Skeletal muscle cell (primary cell): ENCODE data around the gene CPSF4L.
A peak's percentile ranks its signal among the peaks of the same experiment; 100 is the strongest.

ENCODE experiments used
- DNase-seq: peaks from one replicate; pipeline ENCODE4 v3.0.0-alpha.2; 2010; ENCODE audit warnings: low read depth
- H3K4me3 ChIP-seq: 2 replicates; pipeline ENCODE4 v1.5.1; 2011; ENCODE audit warnings: low read depth, mild to moderate bottlenecking, control low read depth, low read length, moderate library complexity

The CPSF4L gene

DNA sequence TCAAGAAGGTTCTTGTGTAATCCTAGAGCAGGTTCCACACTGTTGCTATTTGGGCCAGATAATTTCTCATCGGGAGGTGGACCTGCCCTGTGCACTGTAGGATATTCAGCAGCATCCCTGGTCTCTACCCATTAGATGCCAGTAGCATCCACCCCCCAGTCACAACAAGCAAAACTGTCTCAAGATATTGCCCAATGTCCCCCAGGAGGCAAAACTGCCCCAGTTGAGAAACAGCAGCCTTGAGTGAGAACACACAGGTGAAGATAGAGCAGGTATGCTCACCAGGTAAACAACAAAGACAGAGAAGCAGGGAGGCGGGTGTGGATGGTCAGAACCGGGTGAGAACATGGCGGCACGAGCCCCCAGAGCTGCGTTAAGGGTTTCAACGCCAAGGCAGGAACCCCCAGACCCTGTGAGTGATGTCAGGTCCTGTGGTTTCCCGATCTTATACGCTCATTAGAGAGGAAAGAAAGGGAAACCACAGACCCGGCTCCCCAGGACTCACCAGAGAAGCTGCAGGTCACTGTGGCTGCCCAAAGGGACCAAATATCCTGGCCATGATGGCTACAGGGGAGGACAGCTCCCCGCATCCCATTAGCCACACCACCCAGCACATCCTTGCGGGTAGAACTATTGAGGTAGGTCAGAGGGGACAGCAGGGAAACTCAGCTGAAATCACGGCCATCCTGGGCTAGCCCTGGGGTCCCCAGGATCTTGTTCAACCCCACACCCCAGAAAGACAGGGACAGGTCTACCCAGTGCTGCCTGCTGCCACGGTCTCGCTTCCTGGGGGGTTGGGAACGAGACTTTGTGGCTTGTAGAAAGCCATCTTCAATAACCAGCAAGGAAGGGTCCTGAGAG is 28.9 kb upstream of the CPSF4L start:
- H3K4me3 ChIP-seq = no peak overlapping the region
- no peak for DNase-seq

DNA sequence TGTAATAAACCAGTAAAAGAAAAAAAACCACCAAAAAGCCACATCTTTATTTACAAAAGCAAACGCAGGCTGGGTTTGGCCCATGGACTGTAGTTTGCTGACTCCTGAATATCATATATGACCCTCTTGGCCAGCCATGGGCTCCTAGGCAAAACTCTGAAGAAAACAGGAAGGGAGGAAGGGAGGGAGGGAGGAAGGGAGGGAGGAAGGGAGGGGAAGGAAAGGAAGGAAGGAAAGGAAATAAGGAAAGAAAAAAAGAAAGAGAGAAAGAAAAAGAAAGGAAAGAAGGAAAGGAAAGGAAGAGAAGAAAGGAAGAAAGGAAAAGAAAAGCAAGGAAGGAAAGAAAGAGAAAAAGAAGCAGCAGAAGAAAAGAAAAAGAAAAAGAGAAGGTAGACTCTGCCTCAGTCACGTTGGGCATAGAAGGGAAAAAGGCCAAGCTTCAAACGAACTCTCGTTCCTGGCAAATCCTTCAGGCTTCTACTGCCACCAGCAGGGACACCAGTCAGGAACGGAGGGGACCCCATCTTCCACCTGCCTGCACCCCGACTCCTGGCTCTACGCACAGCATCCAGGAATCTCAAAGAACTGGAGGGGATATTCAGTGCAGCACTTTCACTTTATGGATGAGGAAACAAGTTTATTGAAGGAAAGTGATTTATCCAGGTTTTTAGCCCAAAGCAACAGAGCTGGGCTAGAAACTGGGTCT is 28.0 kb upstream of the CPSF4L start:
- no peak overlapping the region for H3K4me3 ChIP-seq
- no peak for DNase-seq

DNA sequence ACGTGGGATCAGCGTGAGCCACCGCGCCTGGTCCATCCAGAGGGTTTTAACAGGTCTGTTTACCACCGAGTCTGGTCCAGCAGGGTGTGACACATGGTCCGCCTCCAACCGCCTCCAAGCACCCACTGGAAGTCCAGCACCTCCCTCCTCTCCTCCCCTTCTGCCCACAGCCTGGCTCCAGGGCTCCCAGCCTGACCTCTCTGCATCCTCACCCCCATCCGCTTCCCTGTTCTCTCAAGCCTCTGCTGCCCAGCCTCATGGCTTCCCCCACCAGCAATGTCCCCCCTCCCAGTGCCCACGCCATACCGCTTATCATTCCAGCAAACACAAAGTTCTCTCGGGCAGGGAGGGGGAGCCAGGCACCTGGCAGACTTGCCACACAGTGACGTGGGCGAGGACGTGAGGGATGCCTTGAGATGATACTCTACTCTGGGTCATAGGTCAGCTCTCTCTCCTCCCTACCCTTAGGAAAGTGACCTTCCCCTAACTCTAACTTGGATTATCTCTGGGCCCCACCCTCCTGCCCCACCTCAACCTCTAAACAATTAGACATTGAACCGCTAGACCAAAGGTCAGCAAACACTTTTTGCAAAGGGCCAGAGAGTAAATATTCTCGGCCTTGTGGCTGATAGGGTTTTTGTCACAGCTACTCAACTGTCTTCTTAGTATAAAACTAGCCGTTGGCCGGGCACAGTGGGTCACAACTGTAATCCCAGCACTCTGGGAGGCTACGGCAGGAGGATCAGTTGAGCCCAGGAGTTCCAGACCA is 27.0 kb upstream of the CPSF4L start:
- DNase-seq = no peak
- H3K4me3 ChIP-seq = no peak overlapping the region

DNA sequence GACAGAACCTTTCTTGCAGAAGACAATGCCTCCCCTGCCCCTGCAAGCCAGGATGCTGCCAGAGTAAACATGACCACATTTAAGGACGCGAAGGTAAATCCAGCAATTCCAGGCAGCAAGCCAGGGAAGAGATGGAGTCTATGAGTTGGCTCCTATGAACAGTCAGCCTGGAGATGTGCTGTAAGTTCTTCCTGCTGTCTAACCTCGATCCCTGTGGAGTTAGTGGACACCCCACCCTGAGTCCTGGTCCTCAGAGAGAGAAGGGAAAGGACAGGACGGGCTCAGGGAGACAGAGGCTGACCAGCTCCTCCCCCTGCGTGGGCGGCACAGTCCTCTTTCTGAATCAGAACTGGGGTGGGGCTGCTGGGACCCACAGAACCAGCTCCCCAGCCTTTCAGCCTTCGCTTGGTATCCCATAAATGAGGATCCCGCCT is 25.2 kb upstream of the CPSF4L start:
- DNase-seq = peak; percentile 75
- no peak overlapping the region for H3K4me3 ChIP-seq

DNA sequence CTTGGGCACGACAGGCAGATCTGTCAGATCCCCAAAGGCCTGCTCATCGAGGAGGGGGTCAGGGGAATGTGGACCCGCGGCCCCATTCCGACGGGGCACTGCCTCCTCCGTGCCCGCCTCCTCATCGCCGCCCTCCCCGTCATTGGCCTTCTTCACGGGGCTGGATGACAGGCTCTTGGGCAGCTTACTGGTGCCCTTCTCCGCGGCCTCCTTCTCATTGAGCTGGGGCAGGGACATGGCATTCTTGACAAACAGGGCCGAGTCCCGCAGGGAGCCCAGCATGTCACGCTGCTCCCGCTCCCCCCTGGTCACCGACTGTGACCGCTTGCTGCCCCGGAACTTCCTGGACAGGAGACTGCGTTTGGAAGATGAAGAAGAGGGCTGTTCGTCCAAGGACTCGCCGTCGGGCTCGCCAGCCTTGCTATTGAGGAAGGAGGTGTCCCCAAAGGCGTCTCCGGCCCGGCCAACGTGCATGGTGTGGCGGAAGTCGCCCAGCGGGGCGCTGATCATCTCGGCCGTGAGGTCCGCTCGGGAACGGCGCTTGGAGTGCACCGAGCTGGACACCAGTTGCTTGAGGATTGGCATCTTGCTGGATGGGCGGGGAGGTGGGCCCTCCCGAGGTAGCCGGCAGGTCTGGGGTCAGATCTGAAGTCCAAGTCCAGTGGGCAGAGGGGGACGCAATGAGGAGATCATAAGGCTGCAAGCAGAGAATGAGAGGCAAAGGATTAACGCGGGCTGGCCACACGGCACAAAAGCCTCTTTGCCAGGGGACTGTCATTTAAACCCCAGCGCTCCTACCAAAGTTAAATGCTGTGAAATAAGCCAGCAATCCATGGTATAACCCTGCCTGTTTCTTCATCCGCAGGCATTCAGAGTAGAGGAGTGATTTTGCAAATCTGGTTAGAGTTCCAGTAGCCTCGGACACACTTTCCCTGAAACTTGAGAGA is 24.5 kb upstream of the CPSF4L start:
- no peak for DNase-seq
- no peak overlapping the region for H3K4me3 ChIP-seq

DNA sequence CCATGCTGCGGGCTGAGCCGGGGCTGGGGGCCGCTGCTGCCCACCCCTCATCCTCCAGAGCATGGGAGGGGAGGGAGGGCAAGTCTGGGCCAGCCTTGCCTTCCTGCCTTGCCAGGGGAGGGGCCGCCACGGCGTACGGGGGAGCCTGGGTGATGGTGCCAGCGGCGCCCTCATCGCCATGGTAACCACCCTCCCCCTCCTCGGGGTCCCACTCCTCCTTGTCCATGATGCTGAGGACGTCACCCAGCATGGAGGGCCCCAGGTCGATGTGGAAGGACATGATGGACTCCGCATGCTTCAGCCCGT is 23.9 kb upstream of the CPSF4L start:
- no peak for DNase-seq
- H3K4me3 ChIP-seq = no peak overlapping the region

DNA sequence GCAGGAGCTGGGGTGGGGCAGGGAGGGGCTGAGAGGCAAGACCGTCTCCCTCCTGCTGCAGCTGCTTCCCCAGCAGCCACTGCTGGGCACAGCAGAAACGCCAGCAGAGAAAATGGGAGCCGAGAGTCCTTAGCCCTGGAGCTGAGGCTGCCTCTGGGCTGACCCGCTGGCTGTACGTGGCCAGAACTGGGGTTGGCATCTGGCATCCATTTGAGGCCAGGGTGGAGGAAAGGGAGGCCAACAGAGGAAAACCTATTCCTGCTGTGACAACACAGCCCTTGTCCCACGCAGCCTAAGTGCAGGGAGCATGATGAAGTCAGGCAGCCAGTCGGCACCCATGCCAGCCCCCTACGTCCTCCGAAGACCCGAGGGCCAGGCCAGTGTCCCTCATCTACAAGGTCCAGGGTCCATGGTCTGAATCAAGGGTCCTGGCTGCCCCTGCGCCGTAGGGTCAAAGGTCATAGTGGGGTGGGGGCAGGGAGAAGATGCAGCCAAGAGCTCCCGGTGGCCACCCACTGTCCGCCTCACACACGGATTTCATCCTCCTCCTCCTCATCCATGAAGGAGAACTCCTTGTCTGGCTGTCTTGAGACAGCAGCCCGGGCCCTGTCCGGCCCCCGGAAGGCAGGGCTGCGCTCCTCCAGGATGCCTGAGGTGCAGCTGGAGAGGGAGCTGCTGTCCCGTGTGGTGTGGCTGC is 23.4 kb upstream of the CPSF4L start:
- no peak for DNase-seq
- no peak overlapping the region for H3K4me3 ChIP-seq

DNA sequence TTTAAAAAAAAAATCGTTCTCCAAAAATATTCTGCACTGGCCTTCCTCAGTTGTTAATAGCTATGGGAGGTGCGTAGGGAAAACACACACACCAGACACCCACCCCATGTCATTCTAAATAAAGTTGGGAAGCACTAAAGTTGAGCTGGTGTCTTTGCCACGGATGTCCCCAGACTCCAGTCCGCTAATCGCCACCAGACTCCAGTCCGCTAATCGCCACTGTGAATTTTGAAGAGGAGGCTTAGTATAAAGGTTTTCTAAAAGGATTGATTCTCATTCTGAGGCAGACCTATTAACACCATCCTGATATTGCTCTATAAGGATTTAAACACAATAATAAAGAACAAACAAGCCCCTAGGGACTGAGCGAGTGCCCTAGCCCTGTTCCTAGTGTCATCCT is 22.7 kb upstream of the CPSF4L start:
- H3K4me3 ChIP-seq = no peak overlapping the region

DNA sequence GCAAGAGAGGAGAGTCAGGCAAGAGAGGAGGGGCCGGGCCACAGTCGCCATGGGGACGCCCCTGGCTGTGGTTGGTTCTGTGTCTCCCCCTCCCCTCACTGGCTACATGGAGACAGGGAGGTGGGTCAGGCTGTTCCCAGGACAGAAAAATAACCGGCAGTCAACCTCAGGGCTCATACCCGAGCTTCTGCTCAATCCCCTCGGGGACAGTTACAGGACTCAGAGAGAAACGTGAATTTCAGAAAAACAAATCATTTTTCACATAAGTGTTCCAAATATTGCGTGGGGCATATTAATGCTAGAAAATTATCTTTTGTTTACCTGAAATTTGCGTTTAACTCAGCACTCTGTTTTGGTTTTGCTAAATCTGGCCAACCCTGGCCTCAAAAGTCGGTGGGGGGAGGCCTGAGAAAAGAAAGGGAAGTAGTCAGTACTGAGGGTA is 22.2 kb upstream of the CPSF4L start:
- DNase-seq = no peak
- H3K4me3 ChIP-seq = no peak overlapping the region

More for the DNA sequence above, 22.7 kb upstream of the CPSF4L start:
- no peak for DNase-seq

DNA sequence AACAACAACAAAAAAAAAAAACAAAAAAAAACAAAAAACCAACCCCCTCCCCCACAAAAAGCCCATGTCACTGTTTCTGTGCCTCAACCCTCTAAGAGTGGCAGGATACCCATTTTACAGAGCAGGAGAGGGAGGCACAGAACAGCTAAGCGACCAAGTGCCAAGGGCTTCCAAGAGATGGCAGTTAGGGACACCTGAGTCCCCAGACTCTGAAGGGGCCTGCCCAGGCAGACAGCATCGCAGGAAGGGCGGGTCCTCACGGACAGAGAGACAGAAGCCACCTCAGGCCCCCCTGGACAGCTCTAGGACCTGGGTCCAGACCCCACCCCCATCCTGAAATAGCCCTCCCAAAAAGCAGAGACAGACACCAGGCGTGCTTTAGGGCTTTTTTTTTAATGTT is 21.6 kb upstream of the CPSF4L start:
- no peak for DNase-seq

DNA sequence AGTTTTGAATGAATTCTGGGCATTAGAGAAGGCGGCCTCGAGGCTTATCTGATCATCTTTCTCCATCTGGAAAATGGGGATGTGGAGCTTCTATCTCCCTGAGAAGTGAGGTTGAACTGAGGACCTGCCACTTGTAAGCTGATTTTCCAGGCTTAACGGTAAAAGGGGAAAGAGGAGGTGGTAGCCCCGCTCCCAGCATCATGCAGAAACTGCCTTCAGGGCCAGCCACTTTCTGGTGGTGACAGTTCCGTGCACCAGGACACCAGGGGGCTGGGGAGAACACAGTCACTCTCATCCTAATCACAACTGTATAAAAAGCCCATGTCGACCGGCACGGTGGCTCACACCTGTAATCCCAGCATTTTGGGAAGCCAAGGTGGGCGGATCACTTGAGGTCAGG is 20.9 kb upstream of the CPSF4L start:
- DNase-seq = no peak
- no peak overlapping the region for H3K4me3 ChIP-seq

More for the DNA sequence above, 21.6 kb upstream of the CPSF4L start:
- H3K4me3 ChIP-seq = no peak overlapping the region

DNA sequence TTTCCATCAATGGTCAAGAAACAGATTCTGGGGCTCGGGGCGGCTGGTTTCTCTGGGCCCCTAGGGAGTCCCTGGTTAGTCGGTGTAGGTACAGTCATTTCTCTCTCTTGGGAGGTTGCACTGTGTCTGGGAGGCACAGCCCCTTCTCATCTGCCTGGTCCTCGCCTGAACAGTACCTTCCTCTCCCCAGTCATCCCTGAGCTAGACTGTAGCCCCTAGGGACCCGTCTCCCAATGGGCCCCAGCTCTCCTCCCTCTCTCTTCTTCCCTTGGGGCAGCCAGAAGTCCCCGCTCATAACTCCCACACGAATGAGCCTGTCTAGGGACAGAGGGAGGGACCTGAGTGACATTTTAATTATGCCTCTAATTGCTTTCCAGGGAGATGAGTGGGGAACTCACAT is 20.2 kb upstream of the CPSF4L start:
- no peak for DNase-seq
- no peak overlapping the region for H3K4me3 ChIP-seq

DNA sequence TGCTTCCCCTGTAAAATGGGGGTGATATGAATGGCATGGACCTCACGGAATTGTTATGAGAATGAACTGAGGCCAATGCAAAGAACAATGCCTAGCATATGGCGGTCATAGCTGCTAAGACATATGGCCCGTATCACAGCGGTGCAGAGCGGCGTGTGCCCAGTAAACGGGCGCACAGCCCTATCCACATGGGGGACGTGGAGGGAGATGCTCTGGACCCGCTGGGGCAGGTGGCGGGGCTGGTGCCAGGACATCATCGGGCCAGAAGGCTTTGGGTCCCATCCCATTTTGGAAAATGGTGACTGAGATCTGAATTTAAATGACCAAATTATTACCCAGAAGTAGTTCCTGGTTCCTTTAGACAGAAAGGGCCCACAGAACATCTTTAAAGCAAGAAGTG is 18.5 kb upstream of the CPSF4L start:
- no peak for DNase-seq
- no peak overlapping the region for H3K4me3 ChIP-seq

DNA sequence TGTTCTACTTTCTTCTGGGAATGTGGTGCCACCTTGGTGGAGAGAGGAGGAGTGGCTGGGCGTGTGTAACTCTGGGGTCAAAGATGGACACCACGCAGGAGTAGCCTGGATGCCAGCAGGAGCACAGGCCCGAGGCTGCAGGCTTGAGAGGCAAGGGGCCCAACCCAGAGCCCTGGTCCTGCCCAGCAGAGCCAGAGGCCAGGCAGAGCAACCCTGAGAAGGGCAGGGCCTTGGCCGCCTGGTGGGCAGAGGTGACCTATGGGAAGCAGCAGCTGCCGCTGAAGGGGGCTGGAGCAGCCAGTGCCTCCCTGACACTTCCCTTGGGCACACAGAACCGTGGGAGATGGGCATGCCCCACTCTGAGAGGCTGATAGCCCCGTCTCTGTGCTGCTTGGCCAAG is 18.0 kb upstream of the CPSF4L start:
- DNase-seq = no peak
- H3K4me3 ChIP-seq = no peak overlapping the region

DNA sequence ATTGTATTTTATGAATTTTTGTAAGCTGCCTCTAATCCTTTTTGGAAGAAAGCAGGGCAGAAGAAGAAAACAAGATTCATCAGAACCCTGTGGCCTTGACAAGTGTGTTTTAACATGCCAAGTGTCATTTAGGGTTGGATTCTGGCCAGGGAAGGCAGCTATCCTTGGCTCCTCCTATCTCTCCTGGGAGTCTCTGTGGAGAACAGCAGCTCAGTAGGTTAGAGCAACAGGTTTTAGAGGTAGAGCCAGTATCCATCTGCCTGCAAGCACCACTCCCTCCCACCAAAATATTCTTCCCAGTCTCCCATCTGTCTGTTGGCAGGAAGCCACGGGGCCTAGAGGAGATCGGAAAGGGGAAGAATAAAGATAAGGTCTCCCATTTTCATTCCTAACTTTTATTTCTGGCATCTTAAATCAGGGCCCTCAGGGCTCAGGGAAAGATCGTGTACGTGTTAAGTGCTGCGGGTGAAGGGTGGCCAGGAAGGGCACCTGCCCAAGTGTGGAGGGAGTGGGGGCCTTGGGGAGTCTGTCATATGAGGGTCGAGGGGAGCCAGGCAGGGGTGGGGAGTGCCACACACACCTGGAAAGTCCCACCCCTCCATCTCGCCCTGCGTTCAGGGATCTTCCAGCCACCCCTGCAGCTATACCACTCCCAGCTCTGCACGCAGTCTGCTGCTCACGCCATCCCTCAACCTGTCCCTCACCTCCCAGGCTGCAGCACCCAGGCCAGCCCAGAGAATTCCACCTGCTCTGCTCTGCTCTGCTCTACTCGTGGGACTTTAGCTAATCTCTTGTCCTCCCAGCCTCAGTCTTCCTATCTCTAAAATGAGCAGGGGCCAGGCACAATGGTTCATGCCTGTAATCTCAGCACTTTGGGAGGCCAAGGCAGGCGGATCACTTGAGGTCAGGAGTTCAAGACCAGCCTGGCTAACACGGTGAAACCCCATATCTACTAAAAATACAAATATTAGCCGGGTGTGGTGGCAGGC is 17.1 kb upstream of the CPSF4L start:
- DNase-seq = no peak
- H3K4me3 ChIP-seq = no peak overlapping the region

DNA sequence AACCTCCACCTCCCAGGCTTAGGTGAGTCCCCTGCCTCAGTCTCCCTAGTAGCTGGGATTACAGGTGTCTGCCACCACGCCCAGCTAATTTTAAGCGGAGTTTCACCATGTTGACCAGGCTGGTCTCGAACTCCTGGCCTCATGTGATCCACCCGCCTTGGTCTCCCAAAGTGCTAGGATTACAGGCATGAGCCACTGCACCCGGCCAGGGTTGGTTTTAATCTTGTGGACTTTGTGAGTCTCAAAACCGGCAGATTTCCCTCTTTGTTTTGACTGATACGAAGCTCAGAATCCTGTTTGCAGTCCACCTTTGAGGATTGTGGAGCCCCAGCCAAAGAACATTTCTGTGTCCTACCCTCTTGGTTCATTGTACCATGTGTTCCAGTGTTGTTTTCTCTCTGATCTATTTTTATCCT is 16.4 kb upstream of the CPSF4L start:
- no peak for DNase-seq
- H3K4me3 ChIP-seq = no peak overlapping the region

DNA sequence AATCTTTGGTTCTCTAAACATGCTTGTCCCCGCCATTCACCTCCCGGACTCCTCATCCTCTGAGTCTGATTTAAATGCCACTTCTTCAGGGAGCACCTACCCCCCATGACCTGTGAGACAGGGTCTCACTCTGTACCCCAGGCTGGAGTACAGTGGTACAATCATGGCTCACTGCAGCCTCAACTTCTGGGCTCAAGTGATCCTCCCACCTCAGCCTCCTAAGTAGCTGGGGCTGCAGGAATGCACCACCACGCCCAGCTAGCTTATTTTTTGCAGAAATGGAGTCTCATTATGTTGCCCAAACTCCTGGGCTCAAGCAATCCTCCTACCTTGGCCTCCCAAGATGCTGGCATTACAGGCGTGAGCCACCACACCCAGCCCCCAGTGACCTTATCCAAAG is 12.8 kb upstream of the CPSF4L start:
- DNase-seq = no peak
- no peak overlapping the region for H3K4me3 ChIP-seq

DNA sequence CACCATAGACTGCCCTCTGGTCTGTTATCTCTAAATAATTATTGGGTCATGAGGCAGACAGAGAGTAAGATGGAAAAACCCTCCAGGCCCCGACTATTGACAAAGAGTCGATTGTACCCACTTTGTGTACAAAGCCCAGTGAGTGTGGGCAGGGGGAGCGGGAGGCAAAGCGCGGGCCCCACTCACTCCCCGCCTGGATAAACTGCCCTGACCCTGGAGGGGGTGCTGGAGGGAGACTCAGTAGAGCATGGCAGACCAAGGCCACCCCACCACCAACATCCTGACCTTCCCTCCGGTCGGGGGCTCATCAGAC is 11.2 kb upstream of the CPSF4L start:
- DNase-seq = no peak
- H3K4me3 ChIP-seq = no peak overlapping the region
